ENCODE results near the gene MYOCD. TPM values are rescaled to one million over a fixed set of nuclear protein-coding genes. Genes with fewer than 3 reads are reported as not detected.
A peak's percentile ranks its signal among the peaks of the same experiment; 100 is the strongest.

The MYOCD gene
- total RNA-seq, 2 donors from 2014 or later = 7.5 to 11.8 TPM

DNA sequence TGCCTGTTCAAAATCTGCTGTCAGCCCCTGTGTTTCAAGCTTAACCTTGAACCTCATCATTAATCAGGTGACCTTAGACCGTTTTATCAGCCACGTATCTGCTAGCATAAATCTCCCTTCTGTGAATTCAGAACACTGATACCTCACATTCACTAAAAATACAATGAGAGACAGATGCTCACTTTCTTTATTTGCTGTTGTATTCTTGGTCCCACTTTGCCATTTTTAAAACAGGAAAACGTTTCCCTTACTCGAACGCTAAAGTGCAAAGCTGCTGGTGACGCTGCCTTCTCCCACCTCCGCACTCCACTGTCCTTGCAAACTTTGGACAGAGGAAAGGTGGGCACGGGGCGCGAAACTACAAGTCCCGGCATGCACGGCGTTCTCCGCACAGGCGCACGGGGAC is 123.4 kb downstream of the MYOCD start:
- 3 to 4% methylated on average over 7 to 16 of the region's 16 CpGs for WGBS, 2 experiments (ENCODE audit: insufficient coverage in 1 of 2, insufficient read length in 1 of 2)
- DNase-seq = peak; percentile 97
- H3K4me3 ChIP-seq (ENCODE audit: low read length) = peak overlapping the region; percentile 89
- Mint-ChIP-seq H3K27me3 (ENCODE audit: insufficient read depth) (peaks cover 24% of the 10 kb centered on the region), H3K36me3 (ENCODE audit: low read depth) (no peaks in the 10 kb centered on the region), H3K9me3 (no peaks in the 10 kb centered on the region), H3K4me1 (peaks cover 18% of the 10 kb centered on the region), H3K27ac (peak overlapping the region; percentile 13), H3K4me3 (peak overlapping the region; percentile 96)
- no peaks in the 10 kb centered on the region for H3K9me3 ChIP-seq (ENCODE audit: control insufficient read depth, low read length)
- H3K9ac ChIP-seq (ENCODE audit: extremely low read depth, low read length, poor library complexity, severe bottlenecking) = peak overlapping the region; percentile 53
- H3K27me3 ChIP-seq (ENCODE audit: control insufficient read depth, insufficient read depth, low read length, poor library complexity, severe bottlenecking) = peaks cover 30% of the 10 kb centered on the region
- TF ChIP-seq, protein P1, sequence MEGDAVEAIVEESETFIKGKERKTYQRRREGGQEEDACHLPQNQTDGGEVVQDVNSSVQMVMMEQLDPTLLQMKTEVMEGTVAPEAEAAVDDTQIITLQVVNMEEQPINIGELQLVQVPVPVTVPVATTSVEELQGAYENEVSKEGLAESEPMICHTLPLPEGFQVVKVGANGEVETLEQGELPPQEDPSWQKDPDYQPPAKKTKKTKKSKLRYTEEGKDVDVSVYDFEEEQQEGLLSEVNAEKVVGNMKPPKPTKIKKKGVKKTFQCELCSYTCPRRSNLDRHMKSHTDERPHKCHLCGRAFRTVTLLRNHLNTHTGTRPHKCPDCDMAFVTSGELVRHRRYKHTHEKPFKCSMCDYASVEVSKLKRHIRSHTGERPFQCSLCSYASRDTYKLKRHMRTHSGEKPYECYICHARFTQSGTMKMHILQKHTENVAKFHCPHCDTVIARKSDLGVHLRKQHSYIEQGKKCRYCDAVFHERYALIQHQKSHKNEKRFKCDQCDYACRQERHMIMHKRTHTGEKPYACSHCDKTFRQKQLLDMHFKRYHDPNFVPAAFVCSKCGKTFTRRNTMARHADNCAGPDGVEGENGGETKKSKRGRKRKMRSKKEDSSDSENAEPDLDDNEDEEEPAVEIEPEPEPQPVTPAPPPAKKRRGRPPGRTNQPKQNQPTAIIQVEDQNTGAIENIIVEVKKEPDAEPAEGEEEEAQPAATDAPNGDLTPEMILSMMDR (conservative IDR thresholded peaks at IDR 0.05) = no peak
- no peaks in the 10 kb centered on the region for H3K36me3 ChIP-seq (ENCODE audit: control insufficient read depth, insufficient read depth, low read length)
- peaks cover 4% of the 10 kb centered on the region for H3K4me1 ChIP-seq (ENCODE audit: control insufficient read depth, insufficient read depth, low read length)
- no peak overlapping the region for H3K27ac ChIP-seq (ENCODE audit: low read depth, low read length)

DNA sequence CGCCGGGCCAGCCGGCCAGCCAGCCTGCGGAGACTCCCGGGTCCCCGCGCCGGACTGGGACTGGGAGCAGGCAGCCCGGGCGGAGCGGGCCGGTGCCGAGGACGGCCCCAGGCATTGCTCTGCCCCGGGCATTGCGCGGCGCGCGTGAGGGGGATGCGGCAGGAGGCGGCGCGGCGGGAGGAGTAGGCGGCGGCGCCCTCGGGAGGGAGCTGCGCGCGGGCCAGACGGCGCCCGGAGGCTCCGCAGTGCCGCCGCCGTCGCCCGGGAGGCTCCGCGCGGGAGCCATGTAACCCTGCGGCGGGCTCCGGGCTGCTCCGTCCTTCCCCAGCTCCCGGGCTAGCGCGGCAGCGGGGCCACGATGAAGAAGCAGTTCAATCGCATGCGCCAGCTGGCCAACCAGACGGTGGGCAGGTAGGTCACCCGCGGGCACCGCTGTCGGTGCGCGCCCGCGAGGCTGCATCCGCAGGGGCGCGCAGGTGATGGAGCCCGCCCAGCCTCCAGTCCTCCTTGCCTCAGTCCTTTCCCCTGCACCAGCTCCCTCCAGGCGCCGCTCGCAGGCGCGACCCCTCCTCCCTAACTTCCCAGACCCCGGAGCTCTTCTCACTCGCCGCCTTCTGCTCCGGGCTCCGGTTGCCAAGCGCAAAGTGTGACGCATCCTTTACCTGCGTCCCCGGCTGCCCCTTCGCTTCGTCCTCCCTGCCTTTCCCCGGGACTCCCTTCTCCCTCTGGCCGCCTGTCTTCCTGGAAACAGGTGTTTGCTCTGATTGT is 124.0 kb downstream of the MYOCD start, which contains the start of gene ARHGAP44:
TSS of gene ARHGAP44 (plus strand) at position 18 of the 768 bp plus-strand sequence. CDS start at position 359, 341 bp downstream.
- Histone ChIP-seq H3K9me3 (ENCODE audit: control insufficient read depth, low read length) (no peaks in the 10 kb centered on the region), H3K36me3 (ENCODE audit: control insufficient read depth, insufficient read depth, low read length) (no peaks in the 10 kb centered on the region), H3K27ac (ENCODE audit: low read depth, low read length) (no peak within 1 kb of the TSS), H3K27me3 (ENCODE audit: control insufficient read depth, insufficient read depth, low read length, poor library complexity, severe bottlenecking) (peaks cover 30% of the 10 kb centered on the region), H3K4me1 (ENCODE audit: control insufficient read depth, insufficient read depth, low read length) (peaks cover 4% of the 10 kb centered on the region), H3K9ac (ENCODE audit: extremely low read depth, low read length, poor library complexity, severe bottlenecking) (peak within 1 kb of the TSS; percentile 53), H3K4me3 (ENCODE audit: low read length) (peak within 1 kb of the TSS; percentile 89)
- TF ChIP-seq, protein P1 (conservative IDR thresholded peaks at IDR 0.05) = no peak
- 0% methylated on average over 26 to 86 of the region's 86 CpGs for WGBS, 2 experiments (ENCODE audit: insufficient coverage in 1 of 2, insufficient read length in 1 of 2)
- H3K4me1 Mint-ChIP-seq = peaks cover 18% of the 10 kb centered on the region
- peak within 1 kb of the TSS; percentile 96 for H3K4me3 Mint-ChIP-seq
- peak; percentile 90 for DNase-seq
- H3K9me3 Mint-ChIP-seq = no peaks in the 10 kb centered on the region
- H3K27me3 Mint-ChIP-seq (ENCODE audit: insufficient read depth) = peaks cover 24% of the 10 kb centered on the region
- H3K27ac Mint-ChIP-seq = peak within 1 kb of the TSS; percentile 92
- no peaks in the 10 kb centered on the region for H3K36me3 Mint-ChIP-seq (ENCODE audit: low read depth)

DNA sequence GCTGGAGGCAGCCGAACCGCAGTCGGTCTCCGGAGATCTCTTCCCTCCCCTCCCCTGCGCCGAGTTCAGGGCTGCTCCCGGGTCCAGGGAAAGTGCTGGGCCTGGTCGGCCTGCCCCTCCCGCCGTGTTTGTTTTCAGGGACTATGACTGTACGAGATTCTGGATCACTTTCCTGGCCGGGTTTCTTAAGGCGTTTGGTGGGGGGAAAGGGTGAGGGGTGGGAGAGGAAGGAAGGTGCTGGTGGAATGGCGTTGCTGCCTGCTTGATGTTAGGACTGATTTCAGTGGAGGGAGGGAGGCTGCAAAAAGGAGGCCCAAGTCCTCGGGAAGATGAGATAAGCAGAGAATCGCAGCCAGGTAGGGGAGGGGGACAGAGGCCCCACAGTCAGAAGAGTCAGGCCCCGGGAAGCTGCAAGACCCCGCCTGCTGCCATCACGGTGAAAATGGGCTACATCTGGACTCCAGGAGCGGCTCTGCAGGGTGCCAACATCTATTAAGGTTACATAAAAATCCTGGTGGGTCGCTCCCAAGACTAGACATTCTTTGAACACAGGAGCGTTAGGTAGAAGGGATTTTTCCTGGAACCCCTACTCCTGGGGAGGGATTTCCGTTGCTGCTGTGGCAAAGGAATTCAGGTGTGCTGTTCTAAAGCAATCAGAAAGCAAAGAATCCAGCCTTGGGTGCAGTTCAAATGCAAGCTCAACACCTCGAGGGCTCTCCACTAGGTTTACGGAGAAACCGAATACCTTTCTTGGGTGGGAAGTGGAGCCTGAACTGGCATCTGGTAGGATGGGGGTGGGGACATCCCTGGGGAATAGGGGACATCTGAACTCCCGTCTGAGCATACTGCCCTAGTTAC is 124.8 kb downstream of the MYOCD start:
- no peak overlapping the region for H3K27ac ChIP-seq (ENCODE audit: low read depth, low read length)
- H3K27me3 ChIP-seq (ENCODE audit: control insufficient read depth, insufficient read depth, low read length, poor library complexity, severe bottlenecking) = peaks cover 26% of the 10 kb centered on the region
- H3K4me1 ChIP-seq (ENCODE audit: control insufficient read depth, insufficient read depth, low read length) = peaks cover 4% of the 10 kb centered on the region
- TF ChIP-seq, protein P1 (conservative IDR thresholded peaks at IDR 0.05) = no peak
- peak overlapping the region; percentile 89 for H3K4me3 ChIP-seq (ENCODE audit: low read length)
- H3K36me3 Mint-ChIP-seq (ENCODE audit: low read depth) = no peaks in the 10 kb centered on the region
- DNase-seq = no peak
- peak overlapping the region; percentile 53 for H3K9ac ChIP-seq (ENCODE audit: extremely low read depth, low read length, poor library complexity, severe bottlenecking)
- H3K27me3 Mint-ChIP-seq (ENCODE audit: insufficient read depth) = peaks cover 24% of the 10 kb centered on the region
- H3K27ac Mint-ChIP-seq = peak overlapping the region; percentile 92
- peak overlapping the region; percentile 96 for H3K4me3 Mint-ChIP-seq
- no peaks in the 10 kb centered on the region for H3K36me3 ChIP-seq (ENCODE audit: control insufficient read depth, insufficient read depth, low read length)
- H3K9me3 ChIP-seq (ENCODE audit: control insufficient read depth, low read length) = no peaks in the 10 kb centered on the region
- H3K9me3 Mint-ChIP-seq = no peaks in the 10 kb centered on the region
- WGBS, 2 experiments (ENCODE audit: insufficient coverage in 1 of 2, insufficient read length in 1 of 2) = 11 to 15% methylated on average over 15 to 27 of the region's 27 CpGs
- H3K4me1 Mint-ChIP-seq = peaks cover 20% of the 10 kb centered on the region

All from endodermal cell (in vitro differentiated cells).